ENCODE measurements around the gene CYB5D1.
A peak's percentile ranks its signal among the peaks of the same experiment; 100 is the strongest.

Gene CYB5D1

GRCh38 chr17:7833795-7834541 is 23.8 kb upstream of the CYB5D1 start, which contains the start of gene KDM6B:
TSS of gene KDM6B (plus strand) at chr17:7834217. CDS start at chr17:7845555, 11,338 bp downstream.
- DNase-seq = peak; percentile 85

DNA sequence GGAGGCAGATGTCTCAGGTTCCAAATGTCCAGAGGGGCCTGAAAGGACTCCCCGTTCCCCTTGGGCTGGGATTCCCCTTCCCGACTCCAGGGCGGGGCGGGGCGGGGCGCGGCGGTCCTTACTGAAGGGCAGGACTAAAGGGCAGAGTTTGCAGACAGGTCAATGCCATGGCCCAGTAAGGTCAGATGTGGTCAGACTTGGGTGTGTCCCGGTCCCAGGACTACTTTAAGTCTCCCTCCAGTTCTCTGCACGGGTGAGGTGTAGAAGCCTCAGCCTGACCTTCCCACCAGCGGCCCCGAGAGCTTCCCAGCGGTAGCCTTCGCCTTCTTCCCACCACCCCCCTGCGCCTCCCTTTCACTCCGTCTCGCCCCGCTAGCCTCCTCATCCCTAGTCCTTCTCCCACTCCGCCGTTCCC is 23.3 kb upstream of the CYB5D1 start:
- peak; percentile 48 for DNase-seq

DNA sequence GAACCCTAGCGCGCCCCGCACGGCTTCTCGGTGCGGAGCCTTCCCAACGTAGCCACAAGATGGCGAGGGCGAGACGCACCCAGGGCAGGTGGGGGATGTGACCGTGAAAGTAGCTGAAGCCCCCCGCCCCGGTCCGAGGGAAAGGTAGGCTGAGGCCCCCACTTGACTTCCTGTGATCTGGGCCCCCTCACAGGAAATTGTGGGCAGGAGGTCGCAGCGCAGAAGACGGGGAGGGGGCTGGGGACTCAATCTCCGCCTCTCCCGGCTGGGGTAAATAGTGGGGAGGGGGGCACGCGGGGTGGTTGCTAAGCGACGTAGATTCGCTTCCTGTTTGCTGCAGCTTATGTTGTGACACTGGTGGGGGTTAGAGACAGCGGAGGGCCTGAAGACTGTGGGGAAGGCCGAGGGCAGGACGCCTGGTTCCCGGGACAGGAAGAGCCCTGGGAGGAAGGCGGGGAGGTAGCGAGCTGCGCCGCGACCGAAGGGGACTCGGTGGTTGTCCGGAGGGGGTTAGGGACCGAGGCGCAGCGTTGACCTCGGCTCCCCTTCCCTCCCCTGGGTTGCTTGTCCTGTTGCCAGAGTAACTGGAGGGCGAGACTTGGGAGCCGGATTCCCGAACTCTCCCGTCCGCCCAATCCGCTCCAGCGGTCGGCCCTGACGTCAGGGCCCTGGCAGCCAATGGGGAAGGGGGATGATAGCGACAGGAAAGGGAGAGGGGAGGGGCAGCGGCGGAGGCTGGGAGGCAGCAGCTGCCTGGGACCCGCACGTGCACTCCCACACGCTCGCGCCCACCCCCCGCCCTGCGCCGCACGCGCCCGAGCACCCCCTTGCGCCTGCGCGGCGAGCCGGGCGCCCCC is 22.6 kb upstream of the CYB5D1 start:
- peak; percentile 97 for DNase-seq

DNA sequence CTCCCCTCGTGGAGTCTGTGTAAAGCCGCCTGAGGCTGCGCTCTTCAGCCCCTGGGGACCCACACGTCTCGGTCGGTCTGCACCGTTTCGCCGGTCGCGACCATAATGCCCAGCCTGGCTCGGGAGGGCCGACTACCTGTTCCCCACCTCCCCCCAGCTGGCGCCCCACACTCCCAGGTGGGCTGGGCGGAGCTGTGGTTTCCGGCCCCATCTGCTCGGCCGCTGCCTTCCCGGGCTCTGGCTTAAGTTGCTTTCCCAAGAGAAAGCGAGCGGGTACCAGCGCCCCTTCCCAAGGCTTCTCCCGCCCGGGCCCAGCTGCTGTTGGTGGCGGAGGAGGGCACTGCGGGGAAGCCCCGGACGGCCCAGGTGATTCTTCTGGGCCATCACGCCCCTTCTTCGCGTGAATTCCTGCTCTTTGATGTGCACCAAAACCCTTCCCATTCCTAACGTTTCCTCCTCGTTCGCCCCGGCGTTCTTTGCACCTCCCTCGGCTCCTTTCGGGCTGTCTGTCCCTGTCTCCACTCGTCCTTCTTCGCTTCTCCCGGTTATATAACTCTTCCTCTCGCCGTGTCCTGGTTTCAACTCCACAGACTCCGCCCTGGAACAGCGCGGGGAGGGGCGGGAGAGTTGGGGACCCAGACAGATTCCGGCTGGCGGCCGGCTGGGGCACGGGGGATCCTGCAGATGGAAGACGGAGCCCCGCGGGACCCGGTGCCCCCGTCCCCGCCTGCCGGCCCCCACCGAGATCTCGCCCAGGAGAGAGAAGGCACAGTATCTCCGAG is 21.8 kb upstream of the CYB5D1 start:
- peak; percentile 77 for DNase-seq

- peak; percentile 98 for DNase-seq
Measured at GRCh38 chr17:7836596-7837407, 21.0 kb upstream of the CYB5D1 start.

DNA sequence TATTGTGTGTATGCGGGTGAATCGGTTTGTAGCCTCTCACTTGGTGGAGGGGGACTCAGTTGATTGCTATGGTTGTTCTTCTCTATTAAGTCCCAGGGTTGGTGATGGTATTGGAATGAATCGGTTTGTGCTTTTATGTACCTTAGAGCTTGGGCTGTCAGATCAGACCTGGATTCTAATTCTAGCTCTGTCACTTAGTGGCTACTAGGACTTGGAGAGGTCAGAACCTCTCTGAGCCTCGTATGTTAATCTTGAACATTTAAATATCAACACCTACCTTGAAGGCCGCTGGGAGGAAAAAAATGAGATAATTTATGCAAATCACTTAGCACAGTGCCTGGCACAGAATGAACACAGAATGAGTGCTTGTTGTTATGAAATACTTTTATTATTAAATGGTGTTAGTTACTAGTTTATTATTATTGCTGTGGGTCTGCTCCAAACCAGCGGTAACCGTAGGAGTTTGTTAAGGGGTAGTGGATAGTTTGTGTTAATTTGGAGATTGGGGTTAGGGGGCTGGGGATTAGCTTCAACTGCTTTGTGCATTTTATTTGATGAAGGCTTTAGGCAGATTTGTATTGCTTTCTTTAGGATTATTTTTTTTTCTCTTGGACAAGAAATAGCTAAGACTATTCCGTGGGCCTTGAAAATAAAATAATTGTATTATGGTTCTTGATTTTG is 20.3 kb upstream of the CYB5D1 start:
- DNase-seq = no peak

DNA sequence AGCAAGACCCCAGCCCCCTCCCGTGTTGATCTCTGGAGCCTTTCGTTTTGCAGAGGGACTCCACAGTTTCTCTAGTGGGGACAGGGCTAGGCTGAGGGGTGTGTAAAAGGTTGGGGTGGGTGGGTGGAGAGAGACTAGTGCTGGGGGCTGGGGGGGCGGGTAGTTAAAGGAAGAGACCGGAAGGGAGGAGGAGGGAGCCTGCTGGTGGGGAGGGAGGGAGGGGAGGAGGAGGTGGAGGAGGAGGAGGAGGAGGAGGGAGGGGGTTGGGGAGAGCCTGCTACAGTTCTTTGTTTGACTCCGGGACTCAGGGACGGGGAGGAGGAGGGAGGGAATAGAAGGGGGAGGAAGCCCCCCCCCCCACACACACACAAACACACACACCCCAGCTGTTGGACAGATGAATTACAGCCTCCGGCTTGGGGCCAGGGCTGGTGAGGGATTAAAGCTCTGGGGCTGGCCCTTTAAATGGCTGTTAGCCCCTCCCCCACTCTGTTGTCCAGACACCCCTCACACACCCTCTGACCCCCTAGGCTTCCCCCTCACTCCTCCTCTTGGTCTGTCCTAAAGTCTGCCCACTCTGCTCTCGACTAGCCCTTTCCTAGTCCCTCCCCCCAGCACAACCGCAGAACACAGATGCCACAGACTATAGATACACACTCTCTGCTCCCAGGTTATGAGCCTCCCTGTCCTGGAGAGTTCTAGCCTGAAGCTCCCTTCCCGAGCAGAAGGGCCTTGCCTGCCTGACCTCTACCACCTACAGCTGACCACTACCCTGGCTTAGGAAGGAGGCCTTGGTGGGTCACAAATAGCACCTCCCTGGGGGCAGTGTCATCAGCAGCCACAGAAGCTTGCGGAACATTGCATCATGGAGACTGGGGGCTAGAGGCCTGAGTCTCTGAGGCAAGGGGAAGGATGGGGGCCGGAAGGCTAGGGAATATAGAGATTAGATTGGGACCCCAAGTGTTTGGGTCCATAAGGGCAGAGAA is 19.4 kb upstream of the CYB5D1 start:
- peak; percentile 78 for DNase-seq

DNA sequence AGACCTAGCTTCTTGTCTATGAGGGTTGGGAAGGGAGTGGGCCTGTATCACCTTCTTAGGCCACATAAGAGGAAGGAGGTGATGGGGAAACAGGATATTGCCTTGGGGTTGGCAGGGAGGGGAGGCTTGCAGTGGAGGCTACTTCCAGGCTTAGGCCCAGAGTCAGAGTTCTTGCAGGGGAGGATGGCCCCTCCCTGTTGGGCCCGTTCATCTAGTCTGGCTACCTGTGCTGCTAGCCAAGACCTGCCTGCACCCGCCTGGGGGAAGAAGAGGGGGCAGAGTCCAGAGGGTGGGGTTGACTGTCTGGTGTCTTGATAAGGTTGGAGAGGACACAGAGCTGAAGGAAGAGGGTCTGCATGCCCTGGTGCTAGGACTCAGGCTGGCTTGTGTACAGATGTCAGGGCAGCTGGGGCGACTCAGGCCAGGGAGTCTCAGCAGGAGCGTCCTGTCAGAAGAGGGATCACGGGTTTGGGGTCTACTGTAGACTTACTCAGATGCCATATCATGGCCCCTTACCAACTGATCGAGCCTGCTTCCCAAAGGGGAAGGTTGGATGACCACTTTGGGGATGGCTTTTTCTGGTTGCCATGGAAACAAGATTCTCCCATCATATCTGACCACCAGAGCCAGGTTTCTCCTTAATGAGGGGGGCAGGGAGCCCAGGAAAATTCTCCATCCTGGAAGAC is 18.5 kb upstream of the CYB5D1 start:
- DNase-seq = no peak

- peak; percentile 34 for DNase-seq
Measured at GRCh38 chr17:7839876-7840261, 17.9 kb upstream of the CYB5D1 start.

- DNase-seq = no peak
Measured at GRCh38 chr17:7840441-7840840, 17.4 kb upstream of the CYB5D1 start.

- DNase-seq = no peak
Measured at GRCh38 chr17:7840875-7841274, 16.9 kb upstream of the CYB5D1 start.

DNA sequence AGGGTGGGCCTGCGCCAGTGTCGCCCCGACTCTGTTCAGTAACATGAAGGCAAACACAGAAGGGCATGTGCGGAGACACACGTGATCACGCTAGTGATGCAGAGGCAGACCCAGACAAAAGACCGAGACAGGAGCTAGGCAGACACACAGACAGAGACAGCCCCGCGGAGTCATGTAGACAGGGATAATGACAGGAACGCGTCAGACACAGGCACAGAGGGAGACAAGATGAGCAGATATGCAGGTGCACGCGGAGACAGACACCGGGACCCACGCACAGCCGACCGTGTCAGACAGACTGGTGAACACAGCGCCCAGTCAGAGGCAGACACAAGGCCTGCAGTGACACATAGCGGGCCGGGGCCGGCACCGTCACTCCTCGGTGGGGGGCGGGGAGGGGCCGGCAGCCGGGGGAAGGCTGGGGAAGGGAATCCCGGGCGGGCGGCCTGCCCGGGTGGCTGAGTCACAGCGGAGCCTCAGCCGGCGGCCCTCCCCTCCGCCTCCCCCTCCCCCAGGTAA is 16.3 kb upstream of the CYB5D1 start:
- DNase-seq = peak; percentile 83

GRCh38 chr17:7841915-7842379 is 15.9 kb upstream of the CYB5D1 start:
- DNase-seq = peak; percentile 89

DNA sequence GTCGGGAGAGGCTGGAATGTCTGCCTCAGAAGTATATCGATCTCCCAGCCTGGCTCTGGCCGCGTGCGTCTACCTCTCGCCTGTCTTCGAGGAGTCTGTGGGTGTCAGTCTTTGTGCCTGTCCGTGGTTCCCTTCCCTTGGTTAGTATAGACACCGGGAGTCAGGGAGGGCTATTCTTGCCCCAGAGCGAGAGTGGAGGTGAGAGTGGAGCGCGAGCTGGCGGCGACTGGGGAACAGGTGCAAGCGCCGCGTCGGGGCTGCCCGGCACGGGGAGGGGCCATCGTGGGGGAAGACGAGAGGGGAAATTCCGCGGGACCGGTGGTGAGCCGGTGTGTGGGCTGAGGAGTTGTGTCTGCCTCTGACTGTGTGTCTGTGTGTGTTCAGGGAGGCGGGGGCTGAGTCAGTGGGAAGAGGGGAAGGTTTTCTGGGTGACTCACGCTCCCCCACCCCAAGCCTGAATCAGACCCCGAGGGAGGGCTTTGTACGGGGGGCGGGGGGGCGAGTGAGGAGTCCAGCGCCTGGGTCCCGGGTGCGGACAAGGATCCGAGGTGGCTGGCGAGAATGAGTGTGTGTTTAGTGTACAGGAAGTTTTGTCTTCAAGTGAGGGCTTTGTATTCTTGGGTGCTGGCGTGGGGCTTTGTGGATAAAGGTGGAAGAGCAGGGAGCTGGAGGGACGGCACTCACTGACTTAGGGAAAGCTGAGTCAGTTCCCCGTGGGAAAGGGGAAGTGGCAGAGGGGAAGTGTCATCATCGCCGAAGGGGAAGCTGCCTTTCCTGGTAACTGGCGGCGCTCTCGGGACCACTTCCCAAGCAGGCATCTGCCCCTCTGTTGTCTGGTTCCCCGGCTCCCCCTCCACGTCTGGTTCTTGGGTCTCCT is 15.2 kb upstream of the CYB5D1 start:
- peak; percentile 73 for DNase-seq

DNA sequence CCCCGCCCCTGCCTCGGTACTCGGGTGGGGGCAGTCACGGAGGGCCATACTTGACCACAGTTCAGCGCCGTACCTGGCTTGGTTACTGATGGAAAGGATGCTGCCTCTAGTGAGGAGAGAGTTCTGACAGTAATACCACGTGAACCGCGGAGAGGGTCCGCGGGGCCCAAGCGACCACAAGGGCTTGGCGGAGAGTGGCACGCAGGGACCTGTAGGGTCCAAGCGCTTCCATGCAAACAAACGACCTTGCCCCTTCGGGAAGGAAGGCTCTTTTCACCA is 14.6 kb upstream of the CYB5D1 start:
- DNase-seq = no peak

GRCh38 chr17:7843536-7844291 is 14.1 kb upstream of the CYB5D1 start:
- DNase-seq = peak; percentile 89

GRCh38 chr17:7844292-7845154 is 13.3 kb upstream of the CYB5D1 start:
- DNase-seq = peak; percentile 89

All from NCI-H69 (cell line).